IPS-20b (cell line): ENCODE data around the gene CDK9.
A peak's percentile ranks its signal among the peaks of the same experiment; 100 is the strongest.

ENCODE experiments used
- H3K27ac ChIP-seq: one replicate; pipeline ENCODE4 v1.5.1; 2013; ENCODE audit warnings: low read length
- H3K27me3 ChIP-seq: 2 replicates; pipeline ENCODE4 v1.6.1; 2013; ENCODE audit warnings: mild to moderate bottlenecking, low read length, inconsistent platforms; ENCODE audit not compliant: insufficient read depth
- H3K36me3 ChIP-seq: 2 replicates; pipeline ENCODE4 v1.6.1; 2013; ENCODE audit warnings: low read depth, mild to moderate bottlenecking, inconsistent platforms, low read length, moderate library complexity; ENCODE audit not compliant: insufficient read depth
- H3K4me1 ChIP-seq: 2 replicates; pipeline ENCODE4 v1.6.1; 2013; ENCODE audit warnings: mild to moderate bottlenecking, control low read depth, inconsistent platforms, low read length, moderate library complexity; ENCODE audit not compliant: insufficient read depth
- H3K4me3 ChIP-seq: 2 replicates; pipeline ENCODE4 v1.5.1; 2013; ENCODE audit warnings: mild to moderate bottlenecking, low read length, inconsistent platforms
- H3K9ac ChIP-seq: 2 replicates; pipeline ENCODE4 v1.6.1; 2013; ENCODE audit warnings: low read depth, mild to moderate bottlenecking, inconsistent platforms, low read length, moderate library complexity
- H3K9me3 ChIP-seq: 2 replicates; pipeline ENCODE4 v1.6.1; 2013; ENCODE audit warnings: mild to moderate bottlenecking, low read depth, low read length, inconsistent platforms; ENCODE audit not compliant: insufficient read depth

Gene CDK9

DNA sequence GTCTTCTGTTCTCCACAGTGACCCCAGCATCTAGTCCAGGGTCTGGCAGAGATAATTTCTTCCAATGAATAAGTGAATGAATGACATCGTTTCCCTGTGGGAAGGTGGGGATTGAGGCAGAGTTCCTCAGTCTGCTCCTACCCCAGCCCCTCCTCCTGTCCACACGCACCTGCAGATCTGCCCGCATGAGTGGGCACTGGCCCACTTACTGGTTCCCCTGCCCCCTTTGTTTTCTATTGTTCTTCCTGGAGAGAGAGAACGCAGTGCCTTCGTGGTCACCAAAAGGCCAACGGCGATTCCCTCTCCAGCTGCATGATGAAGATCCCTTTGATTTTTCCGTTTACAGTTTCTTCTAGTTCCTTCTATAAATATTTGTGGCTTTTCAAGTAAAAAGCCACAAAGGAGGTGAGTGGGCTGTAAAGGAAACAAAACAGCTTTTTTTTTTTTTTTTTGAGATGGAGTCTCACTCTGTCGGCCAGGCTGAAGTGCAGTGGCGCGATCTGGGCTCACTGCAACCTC lies 11.1 kb downstream of the CDK9 start:
- Histone ChIP-seq H3K4me3 (no peak overlapping the region), H3K9me3 (no peaks in the 10 kb centered on the region), H3K27me3 (no peaks in the 10 kb centered on the region), H3K36me3 (peaks cover 15% of the 10 kb centered on the region), H3K4me1 (peaks cover 1% of the 10 kb centered on the region; the same call in 1 of the 2 replicates), H3K9ac (no peak overlapping the region), H3K27ac (no peak overlapping the region)

DNA sequence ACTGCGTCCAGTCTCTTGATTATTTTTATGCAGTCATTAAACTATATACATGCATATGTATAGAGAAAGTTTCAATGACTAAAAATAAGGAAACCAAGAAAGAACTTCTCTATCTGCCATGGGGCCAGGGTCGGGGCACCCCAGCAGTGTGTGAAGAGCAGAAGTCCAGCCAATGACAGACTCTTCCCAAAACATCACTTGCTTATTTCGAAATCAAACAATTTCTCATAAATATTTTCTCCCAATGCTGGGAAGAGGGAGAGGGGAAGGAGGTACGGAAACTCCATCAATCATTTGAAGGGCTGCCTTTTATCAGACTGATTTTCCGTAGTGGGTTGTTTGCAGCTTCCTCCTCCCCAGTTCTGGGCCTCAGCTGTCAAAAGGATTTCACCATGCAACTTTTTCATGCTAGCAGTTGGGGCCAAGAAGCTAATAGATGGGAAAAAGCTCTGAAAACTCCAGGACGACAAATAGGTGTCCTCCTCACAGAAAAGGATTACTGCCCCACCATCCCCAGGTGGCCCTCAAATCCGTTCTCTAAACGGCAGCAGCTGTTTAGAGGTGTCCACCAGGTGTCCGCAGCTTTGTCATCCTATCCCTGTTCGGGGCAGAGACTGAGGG lies 16.2 kb downstream of the CDK9 start:
- Histone ChIP-seq H3K4me3 (peak overlapping the region; percentile 81), H3K9me3 (no peaks in the 10 kb centered on the region), H3K4me1 (peaks cover 8% of the 10 kb centered on the region; the same call in 1 of the 2 replicates), H3K9ac (peak overlapping the region; percentile 55; the same call in 1 of the 2 replicates), H3K27ac (no peak overlapping the region), H3K36me3 (peaks cover 19% of the 10 kb centered on the region), H3K27me3 (no peaks in the 10 kb centered on the region)

- peak within 1 kb of the TSS; percentile 93 for H3K9ac ChIP-seq
- H3K36me3 ChIP-seq = peaks cover 26% of the 10 kb centered on the region
- peak within 1 kb of the TSS; percentile 89 for H3K4me3 ChIP-seq
- H3K27ac ChIP-seq = peak within 1 kb of the TSS; percentile 89
- H3K4me1 ChIP-seq = peaks cover 8% of the 10 kb centered on the region; the same call in 1 of the 2 replicates
- no peaks in the 10 kb centered on the region for H3K27me3 ChIP-seq
- H3K9me3 ChIP-seq = no peaks in the 10 kb centered on the region
Measured at GRCh38 chr9:127802576-127803443, 17.0 kb downstream of the CDK9 start, which contains the start of gene FPGS. FPGS (plus strand) TSS chr9:127802882; CDS start chr9:127802925, 43 bp downstream.

GRCh38 chr9:127803507-127804352 lies 17.9 kb downstream of the CDK9 start:
- peaks cover 8% of the 10 kb centered on the region; the same call in 1 of the 2 replicates for H3K4me1 ChIP-seq
- peak overlapping the region; percentile 89 for H3K27ac ChIP-seq
- H3K36me3 ChIP-seq = peaks cover 32% of the 10 kb centered on the region

DNA sequence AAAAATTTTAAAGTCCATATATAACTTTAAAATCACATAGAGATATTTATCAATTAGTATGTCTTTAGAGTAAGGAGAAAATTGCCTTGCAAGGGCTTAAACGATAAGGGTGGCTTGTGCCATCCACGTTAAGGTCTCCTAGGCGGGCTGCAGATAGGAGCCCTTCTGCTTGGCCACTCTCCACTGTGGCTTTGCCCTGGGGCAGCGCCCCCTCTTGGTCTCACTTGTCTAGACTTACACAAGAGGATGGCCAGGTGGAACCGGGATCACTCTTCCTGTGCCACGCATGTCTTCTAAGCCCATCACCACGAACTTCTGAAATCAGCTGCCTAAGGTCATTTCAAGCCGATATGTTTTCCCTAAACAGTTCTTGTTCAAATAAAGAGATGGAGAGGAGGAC lies 19.8 kb downstream of the CDK9 start:
- Histone ChIP-seq H3K27me3 (no peaks in the 10 kb centered on the region), H3K9ac (no peak overlapping the region), H3K4me1 (peaks cover 12% of the 10 kb centered on the region; the same call in 1 of the 2 replicates), H3K36me3 (peaks cover 37% of the 10 kb centered on the region), H3K4me3 (no peak overlapping the region), H3K27ac (no peak overlapping the region), H3K9me3 (no peaks in the 10 kb centered on the region)

More at GRCh38 chr9:127803507-127804352, 17.9 kb downstream of the CDK9 start:
- Histone ChIP-seq H3K9ac (peak overlapping the region; percentile 93), H3K4me3 (peak overlapping the region; percentile 89), H3K27me3 (no peaks in the 10 kb centered on the region), H3K9me3 (no peaks in the 10 kb centered on the region)

- Histone ChIP-seq H3K9ac (no peak overlapping the region), H3K27me3 (no peaks in the 10 kb centered on the region), H3K4me1 (peaks cover 11% of the 10 kb centered on the region; the same call in 1 of the 2 replicates), H3K36me3 (peaks cover 41% of the 10 kb centered on the region), H3K27ac (no peak overlapping the region), H3K4me3 (no peak overlapping the region), H3K9me3 (no peaks in the 10 kb centered on the region)
Measured at GRCh38 chr9:127806871-127807270, 21.0 kb downstream of the CDK9 start.

- Histone ChIP-seq H3K27ac (no peak overlapping the region), H3K36me3 (peaks cover 56% of the 10 kb centered on the region), H3K4me3 (no peak overlapping the region), H3K9me3 (no peaks in the 10 kb centered on the region), H3K4me1 (peaks cover 8% of the 10 kb centered on the region; the same call in 1 of the 2 replicates), H3K9ac (no peak overlapping the region), H3K27me3 (no peaks in the 10 kb centered on the region)
Measured at GRCh38 chr9:127808347-127809001, 22.6 kb downstream of the CDK9 start.

DNA sequence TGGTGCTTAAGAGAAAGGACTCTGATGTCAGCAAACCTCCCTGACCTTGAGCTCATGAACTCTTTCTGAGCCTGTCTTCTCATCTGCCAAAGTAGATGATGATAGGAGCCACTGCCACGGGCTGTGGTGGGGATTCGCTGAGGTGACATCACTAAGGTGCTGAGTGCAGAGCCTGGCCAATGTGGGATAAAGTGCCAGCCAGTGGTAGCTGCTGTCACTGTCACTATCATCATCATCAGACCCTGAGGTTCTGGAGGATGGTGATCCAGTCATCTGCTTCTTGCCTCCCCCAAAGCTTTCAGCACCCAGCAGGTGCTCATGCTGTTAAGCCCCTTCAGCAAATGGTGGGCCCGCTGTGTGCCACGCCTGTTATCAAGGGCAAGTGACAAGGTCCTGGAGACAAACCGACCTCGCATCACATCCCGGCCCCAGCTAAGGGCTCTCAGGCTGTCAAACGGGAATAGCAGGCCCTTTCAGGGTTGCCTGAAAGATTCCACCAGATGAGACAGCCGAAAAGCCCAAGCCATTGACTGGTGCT lies 23.2 kb downstream of the CDK9 start:
- H3K9ac ChIP-seq = peak overlapping the region; percentile 32; the same call in 1 of the 2 replicates
- H3K27me3 ChIP-seq = no peaks in the 10 kb centered on the region
- peak overlapping the region; percentile 51; the same call in 1 of the 2 replicates for H3K4me3 ChIP-seq
- peaks cover 62% of the 10 kb centered on the region for H3K36me3 ChIP-seq
- no peaks in the 10 kb centered on the region for H3K9me3 ChIP-seq
- H3K27ac ChIP-seq = no peak overlapping the region
- peaks cover 4% of the 10 kb centered on the region; the same call in 1 of the 2 replicates for H3K4me1 ChIP-seq

GRCh38 chr9:127809540-127810377 lies 23.9 kb downstream of the CDK9 start:
- H3K36me3 ChIP-seq = peaks cover 59% of the 10 kb centered on the region
- no peaks in the 10 kb centered on the region for H3K9me3 ChIP-seq
- H3K27me3 ChIP-seq = no peaks in the 10 kb centered on the region

More at GRCh38 chr9:127809540-127810377, 23.9 kb downstream of the CDK9 start:
- Histone ChIP-seq H3K4me1 (peaks cover 4% of the 10 kb centered on the region; the same call in 1 of the 2 replicates), H3K4me3 (peak overlapping the region; percentile 51; the same call in 1 of the 2 replicates), H3K9ac (peak overlapping the region; percentile 32; the same call in 1 of the 2 replicates), H3K27ac (no peak overlapping the region)
